MM.1S (cell line): ENCODE measurements around the gene DBF4B.
A peak's percentile ranks its signal among the peaks of the same experiment; 100 is the strongest.

ENCODE experiments used
- DNase-seq: peaks from one replicate; pipeline ENCODE4 v3.0.0-alpha.2; 2015
- H2AFZ ChIP-seq: fragments of 300-600 bp; sonication (generic); 2 replicates; pipeline ENCODE4 v1.6.0; 2016; ENCODE audit warnings: antibody characterized with exemption, low read length
- H3F3A ChIP-seq: fragments of 300-600 bp; sonication (generic); 2 replicates; pipeline ENCODE4 v1.6.1; 2016; ENCODE audit warnings: mild to moderate bottlenecking, antibody characterized with exemption, low read length, moderate library complexity, mixed read lengths; ENCODE audit not compliant: insufficient read depth
- H3K27ac ChIP-seq: fragments of 300-600 bp; sonication (generic); 2 replicates; pipeline ENCODE4 v1.5.1; 2016; ENCODE audit warnings: mild to moderate bottlenecking, low read length
- H3K27me3 ChIP-seq: fragments of 300-600 bp; sonication (generic); replicated peaks from 2 replicates; pipeline ENCODE4 v1.6.0; 2016; ENCODE audit warnings: low read length; ENCODE audit not compliant: insufficient read depth
- H3K36me3 ChIP-seq: fragments of 300-600 bp; sonication (generic); replicated peaks from 2 replicates; pipeline ENCODE4 v1.6.1; 2016; ENCODE audit warnings: mild to moderate bottlenecking, low read length, mixed read lengths; ENCODE audit not compliant: insufficient read depth
- H3K4me1 ChIP-seq: fragments of 300-600 bp; sonication (generic); 2 replicates; pipeline ENCODE4 v1.6.1; 2016; ENCODE audit warnings: low read length, mixed read lengths
- H3K4me2 ChIP-seq: fragments of 300-600 bp; sonication (generic); 2 replicates; pipeline ENCODE4 v1.6.0; 2016; ENCODE audit warnings: low read depth, low read length
- H3K4me3 ChIP-seq: fragments of 300-600 bp; sonication (generic); 2 replicates; pipeline ENCODE4 v1.5.1; 2016; ENCODE audit warnings: low read length, mixed read lengths
- H3K79me2 ChIP-seq: fragments of 300-600 bp; sonication (generic); 2 replicates; pipeline ENCODE4 v1.6.1; 2016; ENCODE audit warnings: mixed run types, low read length, mixed read lengths
- H3K9ac ChIP-seq: fragments of 300-600 bp; sonication (generic); 2 replicates; pipeline ENCODE4 v1.6.1; 2016; ENCODE audit warnings: low read length, mixed read lengths
- H3K9me2 ChIP-seq: fragments of 300-600 bp; sonication (generic); replicated peaks from 2 replicates; pipeline ENCODE4 v1.6.1; 2016; ENCODE audit warnings: mild to moderate bottlenecking, low read length, mixed read lengths; ENCODE audit not compliant: insufficient read depth
- H3K9me3 ChIP-seq: fragments of 300-600 bp; sonication (generic); replicated peaks from 2 replicates; pipeline ENCODE4 v1.6.1; 2016; ENCODE audit warnings: mild to moderate bottlenecking, low read length, mixed read lengths; ENCODE audit not compliant: insufficient read depth
- H4K20me1 ChIP-seq: fragments of 300-600 bp; sonication (generic); 2 replicates; pipeline ENCODE4 v1.6.1; 2016; ENCODE audit warnings: mild to moderate bottlenecking, low read length, moderate library complexity, mixed read lengths; ENCODE audit not compliant: insufficient read depth
- CTCF ChIP-seq: fragments of 300-600 bp; sonication (generic); IDR thresholded peaks from 2 replicates; pipeline ENCODE4 v1.5.1; 2016; ENCODE audit warnings: antibody characterized with exemption, low read length, mixed read lengths
- EZH2 ChIP-seq: fragments of 300-600 bp; sonication (generic); optimal IDR thresholded peaks from 2 replicates; pipeline ENCODE3; 2017; ENCODE audit warnings: low read depth, mild to moderate bottlenecking, antibody characterized with exemption, low read length, mixed read lengths
- EZH2phosphoT487 ChIP-seq: fragments of 300-600 bp; sonication (generic); IDR thresholded peaks from 2 replicates; pipeline ENCODE4 v1.6.1; 2018; ENCODE audit warnings: antibody characterized with exemption, low read length

DBF4B gene, protein sequence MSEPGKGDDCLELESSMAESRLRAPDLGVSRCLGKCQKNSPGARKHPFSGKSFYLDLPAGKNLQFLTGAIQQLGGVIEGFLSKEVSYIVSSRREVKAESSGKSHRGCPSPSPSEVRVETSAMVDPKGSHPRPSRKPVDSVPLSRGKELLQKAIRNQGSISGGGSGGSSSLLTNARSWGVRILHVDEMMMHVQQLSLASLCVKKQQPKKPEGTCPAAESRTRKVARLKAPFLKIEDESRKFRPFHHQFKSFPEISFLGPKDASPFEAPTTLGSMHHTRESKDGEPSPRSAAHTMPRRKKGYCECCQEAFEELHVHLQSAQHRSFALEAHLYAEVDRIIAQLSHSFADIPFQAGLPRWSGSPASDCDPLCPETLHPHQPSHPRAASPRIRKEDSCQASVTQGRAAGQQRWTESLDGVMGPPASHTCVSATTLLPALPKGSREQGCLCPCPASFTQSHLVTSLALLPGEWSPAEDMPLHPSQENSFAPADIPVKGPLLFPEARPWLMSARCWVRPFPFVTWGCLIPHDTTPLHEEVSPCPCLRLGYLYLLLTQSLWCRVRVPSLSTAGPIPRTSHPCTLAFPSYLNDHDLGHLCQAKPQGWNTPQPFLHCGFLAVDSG

DNA sequence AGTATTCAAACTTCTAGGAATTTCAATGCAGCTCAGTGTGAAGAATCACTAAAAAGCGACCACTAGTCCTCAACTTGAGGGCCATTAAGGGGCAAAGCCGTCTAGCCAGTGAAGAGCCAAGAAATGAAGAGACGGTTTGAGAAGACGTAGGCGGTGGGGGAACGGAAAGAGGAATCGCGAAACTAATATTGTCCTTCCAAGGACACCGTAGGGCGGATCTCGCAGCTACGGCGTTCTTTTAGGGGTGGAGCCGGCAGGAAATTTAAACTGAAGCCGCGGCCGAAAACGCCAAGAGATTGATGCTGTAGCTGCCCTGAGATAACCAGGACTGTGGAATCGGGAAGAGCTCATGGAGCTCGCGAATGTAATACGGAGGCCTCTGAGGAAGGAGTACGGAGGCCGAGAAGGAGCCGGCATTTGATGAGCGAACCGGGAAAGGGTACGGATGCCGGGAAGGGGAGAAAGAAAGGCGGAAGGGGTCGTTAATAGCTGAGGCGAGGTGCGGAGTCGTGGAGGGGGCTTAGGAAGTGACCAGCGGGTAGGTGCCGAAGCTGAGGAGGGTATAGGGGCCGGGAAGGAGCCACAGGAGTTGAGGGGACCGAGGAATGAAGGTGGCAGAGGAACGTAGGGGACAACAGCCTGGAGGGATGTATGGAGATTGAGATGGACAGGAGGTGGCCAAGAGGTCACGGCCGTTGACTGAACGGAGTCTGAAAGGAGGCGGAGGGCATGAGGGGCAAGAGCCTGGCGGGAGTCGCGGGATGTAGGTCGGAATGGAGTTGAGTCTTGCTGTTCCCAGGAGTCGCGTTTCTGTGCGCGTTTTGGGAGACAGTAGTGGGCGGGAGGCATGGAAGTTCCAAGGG, at the start of gene DBF4B:
DBF4B (plus strand) TSS at position 265 of the 863 bp plus-strand sequence; CDS start at position 421, 156 bp downstream.
- no peaks in the 10 kb centered on the region for H3K9me2 ChIP-seq
- H3K4me1 ChIP-seq = peaks cover 9% of the 10 kb centered on the region
- peak within 1 kb of the TSS; percentile 63 for H3K9ac ChIP-seq
- peak within 1 kb of the TSS; percentile 88 for H3K4me2 ChIP-seq
- peak within 1 kb of the TSS; percentile 12; the same call in 1 of the 2 replicates for H3K27ac ChIP-seq
- H3K9me3 ChIP-seq = no peaks in the 10 kb centered on the region
- no peaks in the 10 kb centered on the region for H4K20me1 ChIP-seq
- H3K27me3 ChIP-seq = no peaks in the 10 kb centered on the region
- H2AFZ ChIP-seq = peak within 1 kb of the TSS; percentile 98
- no peaks in the 10 kb centered on the region for H3K36me3 ChIP-seq
- peak; percentile 88 for DNase-seq
- peaks cover 13% of the 10 kb centered on the region for H3K79me2 ChIP-seq
- TF ChIP-seq EZH2 = no peak
- no peak for TF ChIP-seq CTCF
- no peak for TF ChIP-seq EZH2phosphoT487
- H3K4me3 ChIP-seq = peak within 1 kb of the TSS; percentile 93
- H3F3A ChIP-seq = no peaks in the 10 kb centered on the region

- Histone ChIP-seq H3K27ac (no peak overlapping the region), H3K4me3 (no peak overlapping the region), H3K9me3 (no peaks in the 10 kb centered on the region), H4K20me1 (no peaks in the 10 kb centered on the region), H3K9ac (no peak overlapping the region), H3K79me2 (no peaks in the 10 kb centered on the region), H3K4me2 (no peak overlapping the region), H3K27me3 (no peaks in the 10 kb centered on the region; the same call in 1 of the 2 replicates), H3K4me1 (no peaks in the 10 kb centered on the region), H3K36me3 (no peaks in the 10 kb centered on the region), H2AFZ (no peak overlapping the region), H3K9me2 (no peaks in the 10 kb centered on the region), H3F3A (no peaks in the 10 kb centered on the region)
- TF ChIP-seq EZH2 (no peak), CTCF (no peak), EZH2phosphoT487 (no peak)
- DNase-seq = no peak
Observed at GRCh38 chr17:44661835-44662234, 46.6 kb upstream of the DBF4B start.

DNA sequence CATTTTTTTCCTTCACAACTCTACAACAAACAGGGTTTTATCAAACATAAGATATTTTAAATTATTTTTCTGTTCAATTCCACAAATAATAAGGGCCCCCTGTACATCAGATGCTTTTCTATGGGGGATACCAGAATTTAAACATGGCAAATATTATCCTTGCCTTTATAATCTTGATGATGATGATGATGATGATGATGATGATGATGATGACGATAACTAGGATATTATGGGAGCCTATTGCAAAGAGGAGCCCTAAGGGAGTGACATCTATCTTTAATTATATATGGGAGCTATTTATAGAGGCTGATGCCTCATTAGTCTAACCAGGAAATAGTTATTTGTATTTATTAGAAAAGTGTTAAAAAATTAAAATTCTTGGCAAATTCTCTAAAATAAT, 45.4 kb upstream of the DBF4B start:
- no peaks in the 10 kb centered on the region for H4K20me1 ChIP-seq
- H3K9ac ChIP-seq = no peak overlapping the region
- H3K36me3 ChIP-seq = no peaks in the 10 kb centered on the region
- H3K79me2 ChIP-seq = no peaks in the 10 kb centered on the region
- H3K9me2 ChIP-seq = no peaks in the 10 kb centered on the region
- no peak overlapping the region for H3K27ac ChIP-seq
- no peak for DNase-seq
- H3F3A ChIP-seq = no peaks in the 10 kb centered on the region
- H3K27me3 ChIP-seq = no peaks in the 10 kb centered on the region; the same call in 1 of the 2 replicates
- no peaks in the 10 kb centered on the region for H3K4me1 ChIP-seq
- TF ChIP-seq EZH2 = no peak
- TF ChIP-seq EZH2phosphoT487 = no peak
- no peak for TF ChIP-seq CTCF
- no peak overlapping the region for H2AFZ ChIP-seq
- H3K9me3 ChIP-seq = no peaks in the 10 kb centered on the region
- H3K4me3 ChIP-seq = no peak overlapping the region
- H3K4me2 ChIP-seq = no peak overlapping the region
